GM12878 (cell line): Measurements from ENCODE around the gene STAT3. TPM values are rescaled to one million over a fixed set of nuclear protein-coding genes. Genes with fewer than 3 reads are reported as not detected.

Source experiments
- ATAC-seq: fragments of 200-7000 bp; cut with Tn5 transposase; 3 replicates; pipeline ENCODE4 v1.9.1; 2020; ENCODE audit warnings: mild to moderate bottlenecking, moderate library complexity
- BruUV-seq: library from RNA; stranded (reverse); fragments of 400-500 nt; replicated peaks from 2 replicates; lab custom pipeline; 2021; lab: Mats Ljungman, UMichigan
- CTCF ChIA-PET: fragments of 300-600 bp; sonication (Branson Sonifier 250); formaldehyde crosslinking; extraction: SDS; loops from one replicate; lab custom pipeline; 2021; ENCODE audit warnings: inconsistent platforms; lab: Yijun Ruan, JAX
- POLR2A ChIA-PET: fragments of 350-600 bp; formaldehyde crosslinking; extraction: SDS; loops from one replicate; lab custom pipeline; 2021; ENCODE audit warnings: inconsistent platforms; lab: Charles Lee
- RAD21 ChIA-PET: fragments of 300-600 bp; sonication (Branson Sonifier 250); formaldehyde crosslinking; loops from one replicate; lab custom pipeline; 2023; ENCODE audit warnings: antibody characterized with exemption; ENCODE audit not compliant: unreplicated experiment; lab: Charles Lee
- SMC1A ChIA-PET: fragments of 300-600 bp; sonication (Branson Sonifier 250); formaldehyde crosslinking; loops from one replicate; lab custom pipeline; 2023; ENCODE audit not compliant: unreplicated experiment, uncharacterized antibody; lab: Charles Lee
- DNase-seq: peaks from one replicate; pipeline ENCODE4 v3.0.0-alpha.2; 2011; ENCODE audit warnings: low read depth, low spot score
- FAIRE-seq: peaks from 3 replicates; lab custom pipeline; 2011; peaks lifted over from hg19 to GRCh38; lab: Jason Lieb, UNC
- H2AFZ ChIP-seq: 2 replicates; pipeline ENCODE4 v1.6.0; 2011; ENCODE audit warnings: low read depth, low read length, control low read depth; ENCODE audit not compliant: control insufficient read depth
- H3K27ac ChIP-seq: 2 replicates; pipeline ENCODE4 v1.5.1; 2011; ENCODE audit warnings: control low read depth; ENCODE audit not compliant: control insufficient read depth, insufficient read depth
- H3K27me3 ChIP-seq, 2 experiments: replicated peaks in 1 of 2; 2 replicates each; pipeline versions ENCODE4 v1.6.0 to v1.6.1; 2011; ENCODE audit warnings: low read length in 1 of 2; ENCODE audit not compliant: control insufficient read depth in 2 of 2, insufficient read depth in 2 of 2
- H3K36me3 ChIP-seq, 2 experiments: 2 replicates each; pipeline ENCODE4 v1.5.1; 2011; ENCODE audit warnings: low read length in 1 of 2; ENCODE audit not compliant: control insufficient read depth in 2 of 2, insufficient read depth in 2 of 2
- H3K4me1 ChIP-seq: 2 replicates; pipeline ENCODE4 v1.6.1; 2011; ENCODE audit warnings: mild to moderate bottlenecking, low read length, moderate library complexity, mixed read lengths; ENCODE audit not compliant: control insufficient read depth, insufficient read depth
- H3K4me2 ChIP-seq: 2 replicates; pipeline ENCODE4 v1.6.0; 2011; ENCODE audit warnings: control low read depth; ENCODE audit not compliant: control insufficient read depth, insufficient read depth
- H3K4me3 ChIP-seq: fragments of 200-600 bp; sonication (generic); 2 replicates; pipeline ENCODE4 v1.5.1; 2016
- H3K79me2 ChIP-seq: 2 replicates; pipeline ENCODE4 v1.6.0; 2011; ENCODE audit warnings: low read length; ENCODE audit not compliant: control insufficient read depth, insufficient read depth
- H3K9ac ChIP-seq: 2 replicates; pipeline ENCODE4 v1.8.0; 2011; ENCODE audit warnings: low read length, control low read depth, mixed read lengths; ENCODE audit not compliant: control insufficient read depth, insufficient read depth
- H3K9me3 ChIP-seq: replicated peaks from 3 replicates; pipeline ENCODE4 v1.5.1; 2011; ENCODE audit warnings: mild to moderate bottlenecking, low read length; ENCODE audit not compliant: control insufficient read depth, insufficient read depth
- H4K20me1 ChIP-seq: 2 replicates; pipeline ENCODE4 v1.6.0; 2011; ENCODE audit not compliant: control insufficient read depth, insufficient read depth
- BHLHE40 ChIP-seq, 2 experiments: fragments of 450-650 bp in 1 of 2; IDR thresholded peaks; 2 replicates each; pipeline ENCODE4 v1.6.1; 2011 to 2017; ENCODE audit warnings: low read depth in 2 of 2, borderline replicate concordance in 1 of 2, improper control_type of control experiment in 1 of 2, low read length in 1 of 2, mild to moderate bottlenecking in 1 of 2
- E2F4 ChIP-seq: IDR thresholded peaks from 2 replicates; pipeline ENCODE4 v1.6.1; 2012; ENCODE audit warnings: low read depth, low read length, improper control_type of control experiment
- EGR1 ChIP-seq, 2 experiments: IDR thresholded peaks; 1 replicate in 1 of 2; 2 replicates in 1 of 2; pipeline ENCODE4 v1.6.1; 2011 to 2012; ENCODE audit warnings: low read depth in 2 of 2, low read length in 2 of 2, borderline replicate concordance in 1 of 2, mild to moderate bottlenecking in 1 of 2, moderate library complexity in 1 of 2
- JUND ChIP-seq: IDR thresholded peaks from 2 replicates; pipeline ENCODE4 v1.6.1; 2012; ENCODE audit warnings: low read depth, mild to moderate bottlenecking, low read length, improper control_type of control experiment, moderate library complexity
- MYC ChIP-seq: IDR thresholded peaks from 2 replicates; pipeline ENCODE4 v1.6.1; 2011; ENCODE audit warnings: mild to moderate bottlenecking, low read length, moderate library complexity, inconsistent platforms; ENCODE audit not compliant: insufficient read depth, insufficient replicate concordance, insufficient read length, severe bottlenecking
- NFXL1 ChIP-seq: fragments of 450-650 bp; IDR thresholded peaks from 2 replicates; pipeline ENCODE4 v1.6.1; 2017; ENCODE audit warnings: antibody characterized with exemption, mild to moderate bottlenecking, borderline replicate concordance
- PKNOX1 ChIP-seq: fragments of 450-650 bp; IDR thresholded peaks from 2 replicates; pipeline ENCODE4 v1.6.1; 2016; ENCODE audit warnings: mild to moderate bottlenecking
- POLR2A ChIP-seq: IDR thresholded peaks from 2 replicates; pipeline ENCODE4 v1.6.1; 2011; ENCODE audit warnings: low read depth, mild to moderate bottlenecking, low read length
- POLR2AphosphoS2 ChIP-seq: IDR thresholded peaks from 2 replicates; pipeline ENCODE4 v1.6.1; 2011; ENCODE audit warnings: low read depth, mild to moderate bottlenecking, low read length, improper control_type of control experiment, moderate library complexity
- POLR2AphosphoS5 ChIP-seq: IDR thresholded peaks from 2 replicates; pipeline ENCODE4 v1.6.1; 2011; ENCODE audit warnings: mild to moderate bottlenecking, low read length, inconsistent platforms
- RCOR1 ChIP-seq: conservative IDR thresholded peaks from 2 replicates; pipeline ENCODE4 v1.6.1; 2012; ENCODE audit warnings: low read depth, low read length, improper control_type of control experiment
- RUNX3 ChIP-seq: IDR thresholded peaks from 2 replicates; pipeline ENCODE4 v1.6.1; 2012; ENCODE audit warnings: low read length, inconsistent platforms
- TAF1 ChIP-seq: IDR thresholded peaks from 2 replicates; pipeline ENCODE4 v1.6.1; 2011; ENCODE audit warnings: mild to moderate bottlenecking, low read depth, low read length, borderline replicate concordance
- USF1 ChIP-seq: IDR thresholded peaks from 2 replicates; pipeline ENCODE4 v1.6.1; 2011; ENCODE audit warnings: borderline replicate concordance, low read depth, mild to moderate bottlenecking, moderate library complexity, mixed read lengths, low read length; ENCODE audit not compliant: insufficient read depth; ENCODE audit errors: extremely low read length
- ZNF687 ChIP-seq: fragments of 450-650 bp; IDR thresholded peaks from 2 replicates; pipeline ENCODE4 v1.6.1; 2017; ENCODE audit warnings: mild to moderate bottlenecking, moderate library complexity
- WGBS: methylation state at CpG from one replicate; pipeline ENCODE4 v1.1.6; 2016; ENCODE audit warnings: low lambda C conversion rate; ENCODE audit not compliant: insufficient replicate concordance, insufficient coverage; ENCODE audit errors: missing lambda C conversion rate; 5-methylcytosine and 5-hydroxymethylcytosine counted together
- in situ Hi-C: fragments of 300-500 bp; cut with MboI; formaldehyde crosslinking; loops from 9 replicates; pipeline ENCODE4 v1.14.3; 2018; ENCODE audit warnings: mixed read lengths
- intact Hi-C: fragments of 100-400 bp; cut with micrococcal nuclease; formaldehyde crosslinking; loops from one replicate; pipeline ENCODE4 v1.14.2; 2022; ENCODE audit not compliant: unreplicated experiment
- polyA plus RNA-seq, 11 experiments: library from polyadenylated mRNA; depleted of rRNA in 4 of 11; unstranded in 6 of 11; stranded (reverse) in 5 of 11; fragments of >200 nt; fragmentation: Nextera tagmentation in 4 of 11; fragmentation: Illumina TruSeq in 1 of 11; extraction: Ambion mirVana in 4 of 11; extraction: Trizol in 1 of 11; gene quantifications; 1 replicate in 1 of 11; 2 replicates in 10 of 11; pipeline versions ENCODE4 v1.2.1 to v1.2.3, GENCODE V29; 2011 to 2016; ENCODE audit warnings: inconsistent platforms in 2 of 11, missing spikeins in 2 of 11, low read depth in 1 of 11
- total RNA-seq, 4 experiments: library from RNA; depleted of rRNA in 3 of 4; stranded (reverse); fragments of >200 nt in 3 of 4; fragmentation: Illumina TruSeq in 1 of 4; extraction: Trizol in 1 of 4; gene quantifications; 2 replicates each; pipeline versions ENCODE4 v1.2.1 to v1.2.3, GENCODE V29; 2013 to 2021

Gene STAT3
- total and polyA plus RNA-seq, 10 of the 15 experiments (the other 5 are each of a cell fraction or from before 2014, with no cell fraction given), result 18.4 to 96.4 (median 60.9) TPM

GRCh38 chr17:42414704-42415409 is 26.6 kb upstream of the STAT3 start:
- no peak overlapping the region for H3K9ac ChIP-seq
- no peak for FAIRE-seq
- no peaks in the 10 kb centered on the region for H4K20me1 ChIP-seq
- H3K4me2 ChIP-seq, result peak overlapping the region; percentile 62
- in situ Hi-C loops, result no loop called here
- no peaks in the 10 kb centered on the region for H3K36me3 ChIP-seq
- 0 out of 2 replicates have a peak overlapping the region, but pooled peaks have one; percentile 6 for H3K27ac ChIP-seq
- no peaks in the 10 kb centered on the region for H3K79me2 ChIP-seq
- H3K4me3 ChIP-seq, result no peak overlapping the region; the same call in 1 of the 2 replicates
- ATAC-seq, result peak; percentile 77
- 26% methylated on average over 5 of the region's 7 CpGs for WGBS
- no peaks in the 10 kb centered on the region for H3K27me3 ChIP-seq
- no TSS peak for BruUV-seq
- peaks cover 6% of the 10 kb centered on the region; the same call in 1 of the 2 replicates for H3K4me1 ChIP-seq
- ChIA-PET POLR2A (interaction anchor here (0.6 to 1.0 kb wide), 3 partner anchors 26 to 264 kb away, joined by 3 read pairs; no protein-coding TSS in a partner anchor), CTCF (interaction anchor here (0.6 to 3.7 kb wide), 9 partner anchors 9 to 113 kb away, joined by 3 to 20 read pairs (median 5); no protein-coding TSS in a partner anchor), SMC1A (interaction anchor here (0.7 to 3.1 kb wide), 6 partner anchors 9 to 134 kb away, joined by 3 to 14 read pairs (median 3); no protein-coding TSS in a partner anchor), RAD21 (interaction anchor here (0.7 to 1.2 kb wide), 8 partner anchors 9 to 193 kb away, joined by 3 to 5 read pairs (median 4); no protein-coding TSS in a partner anchor)
- no peak for DNase-seq
- intact Hi-C loops, result no loop called here
- peak overlapping the region; percentile 66 for H2AFZ ChIP-seq
- H3K9me3 ChIP-seq, result no peaks in the 10 kb centered on the region
- TF ChIP-seq MYC, result no peak
- TF ChIP-seq NFXL1, result no peak
- 0 out of 2 replicates have a peak, but pooled peaks have one; percentile 17 for TF ChIP-seq RUNX3
- no peak for TF ChIP-seq USF1
- no peak for TF ChIP-seq E2F4
- peak; percentile 38; the same call in 1 of the 2 replicates for TF ChIP-seq PKNOX1
- TF ChIP-seq ZNF687, result no peak
- TF ChIP-seq TAF1, result no peak
- 0 out of 3 replicates have a peak, but pooled peaks of 1 of the 2 experiments have one; percentile 36 for TF ChIP-seq EGR1 (IDR thresholded peaks at IDR 0.05; ENCODE audit: borderline replicate concordance in 1 of 2, low read depth in 2 of 2, low read length in 2 of 2)
- no peak for TF ChIP-seq RCOR1
- TF ChIP-seq BHLHE40 (IDR thresholded peaks at IDR 0.05; ENCODE audit: borderline replicate concordance in 1 of 2, low read depth in 2 of 2, low read length in 1 of 2), result no peak
- TF ChIP-seq JUND, result no peak
- peak; percentile 67 for TF ChIP-seq POLR2A
- TF ChIP-seq POLR2AphosphoS2, result no peak
- TF ChIP-seq POLR2AphosphoS5, result no peak
